ENCODE results near the gene JPH3. TPM values are rescaled to one million over a fixed set of nuclear protein-coding genes. Genes with fewer than 3 reads are reported as not detected.

Gene JPH3
- total RNA-seq, 1 experiment from 2014 or later, result 32.7 TPM

GRCh38 chr16:87654826-87655225 lies 52.5 kb downstream of the JPH3 start:
- Mint-ChIP-seq H3K36me3 (ENCODE audit: insufficient read depth in 1 of 3, low read depth in 3 of 3) (peaks cover 3 to 8% (median 7%) of the 10 kb centered on the region in 3 experiments; a peak in 5 of 7 replicates), H3K4me3 (no peak overlapping the region), H3K27ac (no peak overlapping the region), H3K9me3 (no peaks in the 10 kb centered on the region), H3K4me1 (peaks cover 30 to 44% of the 10 kb centered on the region in 2 experiments), H3K27me3 (ENCODE audit: low read depth) (no peaks in the 10 kb centered on the region)
- H3K23me2 ChIP-seq (ENCODE audit: insufficient read length, low read depth, low read length, poor library complexity, severe bottlenecking), result no peaks in the 10 kb centered on the region
- no peak overlapping the region for H4K8ac ChIP-seq (replicated peaks; ENCODE audit: insufficient read length, low read depth, low read length)
- no peak overlapping the region for H2BK120ac ChIP-seq (ENCODE audit: low read depth, low read length, poor library complexity, severe bottlenecking)
- peaks cover 2% of the 10 kb centered on the region for H4K20me1 ChIP-seq (ENCODE audit: control insufficient read depth, insufficient read depth, insufficient read length)
- no peak overlapping the region for H3K27ac ChIP-seq (ENCODE audit: insufficient read length, low read depth, low read length)
- H4K5ac ChIP-seq (ENCODE audit: insufficient read length, low read depth, low read length), result no peak overlapping the region
- H3K14ac ChIP-seq (ENCODE audit: insufficient read depth, low read length), result no peak overlapping the region; the same call in 1 of the 2 replicates
- WGBS (ENCODE audit: extremely low coverage, insufficient read length, low lambda C conversion rate), result no CpG with 5 or more reads among the region's 25 CpGs
- no peaks in the 10 kb centered on the region for H3K27me3 ChIP-seq (ENCODE audit: insufficient read depth, low read length)
- no peak overlapping the region for H3K4ac ChIP-seq (ENCODE audit: low read depth, low read length)
- no peak overlapping the region for H3K18ac ChIP-seq (ENCODE audit: insufficient read length, low read depth, low read length)
- no peaks in the 10 kb centered on the region; the same call in 1 of the 2 replicates for H3K4me1 ChIP-seq (ENCODE audit: insufficient read depth, low read length)
- no peak overlapping the region for H2BK15ac ChIP-seq (ENCODE audit: low read depth, low read length)
- H3K56ac ChIP-seq (ENCODE audit: insufficient read length, low read depth, low read length), result no peak overlapping the region
- no peak overlapping the region for H4K91ac ChIP-seq (ENCODE audit: insufficient read length, low read depth, low read length)
- no peak for DNase-seq
- H3K79me2 ChIP-seq (ENCODE audit: insufficient read depth, low read length), result no peaks in the 10 kb centered on the region
- H2BK12ac ChIP-seq (ENCODE audit: insufficient read length, low read depth, low read length), result no peak overlapping the region
- no peak overlapping the region for H3T11ph ChIP-seq (ENCODE audit: low read length)
- no peak overlapping the region for H2BK5ac ChIP-seq (ENCODE audit: insufficient read length, low read length)
- no peak overlapping the region for H2AK5ac ChIP-seq (ENCODE audit: insufficient read length, low read length)
- H3K79me1 ChIP-seq (ENCODE audit: insufficient read depth, low read depth, low read length, poor library complexity, severe bottlenecking), result no peaks in the 10 kb centered on the region
- H3K9me3 ChIP-seq (ENCODE audit: control insufficient read depth, low read depth, low read length), result no peaks in the 10 kb centered on the region
- H3K23ac ChIP-seq (ENCODE audit: insufficient read length, low read depth, low read length), result no peak overlapping the region
- H3K4me2 ChIP-seq (ENCODE audit: insufficient read depth, insufficient read length, low read length), result no peak overlapping the region
- no peak overlapping the region for H2BK20ac ChIP-seq (ENCODE audit: low read depth, low read length, poor library complexity, severe bottlenecking)
- TF ChIP-seq CTCF (conservative IDR thresholded peaks at IDR 0.05), result no peak
- no peak overlapping the region for H2AFZ ChIP-seq (ENCODE audit: low read length)
- no peak overlapping the region for H3K9ac ChIP-seq (ENCODE audit: extremely low read depth, insufficient read length, low read length)

All from H9 (cell line).